ENCODE results near the gene ENO2.
"Not testable (repeated sequence)": the region's sequence is repeated elsewhere in the genome, so short reads cannot be mapped to it uniquely, and the experiment has no call there.

ENO2 gene

GRCh38 chr12:6914246-6914946 lies at the start of gene ENO2:
Gene ENO2, plus strand, starts transcription at chr12:6914580. Its CDS starts 1,253 bp downstream, at chr12:6915833.
- in situ Hi-C loops (cut with MboI; ENCODE audit: low sequenced_read_pairs) = no loop called here

DNA sequence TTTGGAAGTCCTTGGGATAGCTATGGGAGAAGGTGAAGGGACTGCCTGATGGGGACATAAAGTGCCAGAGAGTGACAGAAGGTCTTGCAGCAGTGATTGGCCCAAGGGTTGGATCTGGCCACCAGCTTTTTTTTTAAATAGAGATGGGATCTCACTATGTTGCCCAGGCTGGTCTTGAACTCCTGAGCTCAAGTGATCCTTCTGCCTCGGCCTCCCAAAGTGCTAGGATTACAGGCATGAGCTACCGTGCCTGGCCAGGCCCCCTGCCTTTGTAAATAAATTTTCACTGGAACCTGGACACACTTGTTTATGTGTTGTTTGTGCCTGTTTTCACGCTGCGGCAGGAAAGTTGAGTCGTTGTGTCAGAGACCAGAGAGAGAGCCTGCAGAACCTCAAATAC lies 49.1 kb upstream of the ENO2 start:
- in situ Hi-C loops (cut with MboI; ENCODE audit: low sequenced_read_pairs) = not testable (repeated sequence)

DNA sequence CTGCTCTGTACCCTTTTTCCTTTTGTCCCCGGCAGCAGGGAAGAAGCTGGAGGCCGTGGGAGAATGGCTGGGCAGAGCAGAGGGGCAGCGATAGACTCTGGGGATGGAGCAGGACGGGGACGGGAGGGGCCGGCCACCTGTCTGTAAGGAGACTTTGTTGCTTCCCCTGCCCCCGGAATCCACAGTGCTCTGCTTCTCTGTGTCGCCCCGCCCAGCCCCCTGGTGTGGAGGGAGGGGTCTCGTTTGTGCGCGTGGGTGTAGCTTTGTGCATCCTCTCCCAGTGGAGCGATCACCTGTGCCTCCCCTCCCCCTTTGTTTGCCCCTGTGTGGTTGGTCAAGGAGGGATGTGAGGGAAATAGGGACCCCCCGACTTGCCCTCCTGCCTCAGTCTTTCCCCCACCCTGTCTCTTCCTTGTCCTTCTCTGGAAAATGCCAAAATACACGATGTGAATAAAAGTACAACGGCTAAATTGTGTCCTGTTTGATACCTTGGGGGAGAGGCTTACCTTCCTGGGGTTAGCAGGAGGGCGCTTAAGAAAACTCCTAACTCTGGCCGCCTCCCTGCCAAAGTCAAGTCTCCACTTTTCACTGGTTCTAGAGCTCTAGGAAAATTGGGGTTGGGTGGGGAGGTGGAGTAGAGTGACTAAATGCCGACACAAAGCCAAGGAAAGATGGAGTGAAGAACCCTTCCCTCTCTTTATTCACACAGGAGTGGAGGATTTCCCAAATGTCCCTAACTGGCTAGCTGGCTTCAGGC lies 48.0 kb upstream of the ENO2 start:
- in situ Hi-C loops (cut with MboI; ENCODE audit: low sequenced_read_pairs) = no loop called here

DNA sequence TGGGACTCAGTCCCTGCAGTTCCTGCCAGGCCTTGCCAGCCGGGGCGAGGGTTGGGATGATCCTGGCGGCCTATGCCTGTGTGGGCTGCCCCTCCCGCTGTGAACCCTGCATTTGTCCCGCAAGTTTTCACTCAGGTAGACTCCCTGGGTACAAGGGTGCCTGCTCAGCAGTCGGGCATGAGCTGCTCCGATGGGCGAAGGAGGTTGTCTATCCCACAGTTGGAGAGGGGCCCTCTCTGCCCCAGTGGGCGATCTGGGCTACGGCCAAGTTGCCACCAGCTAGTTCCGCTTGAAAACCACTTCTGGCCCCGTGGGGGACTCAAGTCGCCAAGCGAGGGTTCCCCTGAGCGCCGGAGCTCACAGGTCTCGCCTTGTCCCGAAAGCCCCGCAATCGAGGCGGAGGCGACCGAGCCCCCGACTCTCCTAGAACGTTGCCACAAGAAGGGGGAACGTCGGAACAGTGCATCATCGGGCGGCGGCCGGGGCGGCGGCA lies 47.4 kb upstream of the ENO2 start:
- in situ Hi-C loops (cut with MboI; ENCODE audit: low sequenced_read_pairs) = no loop called here

DNA sequence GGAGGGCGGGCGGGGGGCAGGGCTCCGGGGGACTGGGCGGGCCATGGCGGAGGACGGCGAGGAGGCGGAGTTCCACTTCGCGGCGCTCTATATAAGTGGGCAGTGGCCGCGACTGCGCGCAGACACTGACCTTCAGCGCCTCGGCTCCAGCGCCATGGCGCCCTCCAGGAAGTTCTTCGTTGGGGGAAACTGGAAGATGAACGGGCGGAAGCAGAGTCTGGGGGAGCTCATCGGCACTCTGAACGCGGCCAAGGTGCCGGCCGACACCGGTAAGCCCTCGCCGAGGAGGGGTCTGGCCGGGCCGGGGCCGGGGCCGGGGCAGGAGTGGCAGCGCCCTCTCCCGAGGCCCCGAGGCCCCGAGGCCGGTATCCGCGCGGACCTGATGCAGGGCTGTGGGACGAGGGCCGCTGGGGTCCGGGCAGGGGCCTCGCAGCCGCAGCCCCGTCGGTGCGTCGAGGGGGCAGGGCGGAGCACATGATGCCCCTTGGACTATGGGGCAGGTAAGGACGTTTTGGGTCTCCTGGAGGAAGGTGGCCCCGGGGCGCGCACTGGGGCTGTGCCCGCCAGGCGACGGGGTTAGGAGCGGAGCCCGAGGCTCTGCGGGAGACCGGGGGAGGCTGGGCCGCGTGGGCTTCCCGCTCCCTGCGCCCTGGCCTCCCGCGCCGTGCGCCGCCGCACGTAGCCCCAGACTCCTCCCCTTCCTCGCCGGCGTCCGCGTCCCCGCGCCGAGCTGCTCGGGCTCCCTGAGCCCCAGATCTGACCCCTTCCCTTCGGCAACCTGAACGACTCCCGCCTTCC lies 46.8 kb upstream of the ENO2 start, which contains the start of gene TPI1:
Gene TPI1, plus strand, starts transcription at position 119 of the 798 bp plus-strand sequence. Its CDS starts 36 bp downstream, at position 155.
- in situ Hi-C loops (cut with MboI; ENCODE audit: low sequenced_read_pairs) = no loop called here

- in situ Hi-C loops (cut with MboI; ENCODE audit: low sequenced_read_pairs) = no loop called here
Measured at GRCh38 chr12:6868211-6869048, 46.0 kb upstream of the ENO2 start.

- in situ Hi-C loops (cut with MboI; ENCODE audit: low sequenced_read_pairs) = no loop called here
Measured at GRCh38 chr12:6869049-6870021, 45.0 kb upstream of the ENO2 start.

GRCh38 chr12:6870304-6870703 lies 44.1 kb upstream of the ENO2 start:
- in situ Hi-C loops (cut with MboI; ENCODE audit: low sequenced_read_pairs) = not testable (repeated sequence)

DNA sequence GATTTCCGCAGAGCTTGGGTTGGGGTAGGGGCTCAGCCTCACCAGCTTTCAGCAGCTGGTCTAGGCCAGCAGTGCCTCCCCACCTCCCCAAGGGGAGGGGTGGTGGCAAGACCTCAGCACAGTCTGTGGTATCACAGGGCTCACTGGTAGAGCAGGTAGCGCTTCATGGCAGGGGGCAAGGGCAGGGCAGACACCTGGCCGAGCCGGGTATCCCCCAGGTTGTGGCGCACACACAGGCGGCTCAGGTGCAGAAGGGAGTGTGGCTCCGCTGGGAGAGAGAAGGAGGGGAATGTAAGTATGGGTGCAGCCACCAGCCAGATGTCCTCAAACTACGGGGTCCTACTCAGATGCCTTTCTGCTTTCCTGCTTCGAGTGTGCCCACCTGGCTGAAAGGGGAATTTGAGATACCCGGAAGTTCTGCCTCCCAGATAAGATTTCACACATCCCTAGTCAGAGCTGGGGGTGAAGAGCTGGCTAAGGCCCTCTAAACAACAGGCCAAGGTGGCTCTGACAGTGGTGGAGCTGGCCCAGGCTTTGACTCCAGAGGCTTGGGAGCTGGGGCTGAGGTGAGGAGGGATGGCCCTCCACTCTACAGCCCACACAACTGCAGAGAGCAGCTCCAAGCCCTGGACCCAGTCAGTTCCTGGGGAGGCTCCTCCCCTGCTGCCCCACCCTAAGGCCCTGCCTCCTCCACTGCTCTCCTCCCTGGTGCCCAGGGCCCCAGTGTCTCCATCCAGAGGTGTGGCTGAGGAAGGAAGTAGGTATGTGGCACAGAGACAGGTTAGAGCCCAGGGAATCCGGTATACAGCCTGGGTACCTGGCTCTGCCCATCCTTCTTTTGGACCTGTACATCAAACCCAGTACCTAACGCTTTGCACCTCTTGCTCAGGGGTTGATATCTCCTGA lies 43.1 kb upstream of the ENO2 start:
- in situ Hi-C loops (cut with MboI; ENCODE audit: low sequenced_read_pairs) = no loop called here

DNA sequence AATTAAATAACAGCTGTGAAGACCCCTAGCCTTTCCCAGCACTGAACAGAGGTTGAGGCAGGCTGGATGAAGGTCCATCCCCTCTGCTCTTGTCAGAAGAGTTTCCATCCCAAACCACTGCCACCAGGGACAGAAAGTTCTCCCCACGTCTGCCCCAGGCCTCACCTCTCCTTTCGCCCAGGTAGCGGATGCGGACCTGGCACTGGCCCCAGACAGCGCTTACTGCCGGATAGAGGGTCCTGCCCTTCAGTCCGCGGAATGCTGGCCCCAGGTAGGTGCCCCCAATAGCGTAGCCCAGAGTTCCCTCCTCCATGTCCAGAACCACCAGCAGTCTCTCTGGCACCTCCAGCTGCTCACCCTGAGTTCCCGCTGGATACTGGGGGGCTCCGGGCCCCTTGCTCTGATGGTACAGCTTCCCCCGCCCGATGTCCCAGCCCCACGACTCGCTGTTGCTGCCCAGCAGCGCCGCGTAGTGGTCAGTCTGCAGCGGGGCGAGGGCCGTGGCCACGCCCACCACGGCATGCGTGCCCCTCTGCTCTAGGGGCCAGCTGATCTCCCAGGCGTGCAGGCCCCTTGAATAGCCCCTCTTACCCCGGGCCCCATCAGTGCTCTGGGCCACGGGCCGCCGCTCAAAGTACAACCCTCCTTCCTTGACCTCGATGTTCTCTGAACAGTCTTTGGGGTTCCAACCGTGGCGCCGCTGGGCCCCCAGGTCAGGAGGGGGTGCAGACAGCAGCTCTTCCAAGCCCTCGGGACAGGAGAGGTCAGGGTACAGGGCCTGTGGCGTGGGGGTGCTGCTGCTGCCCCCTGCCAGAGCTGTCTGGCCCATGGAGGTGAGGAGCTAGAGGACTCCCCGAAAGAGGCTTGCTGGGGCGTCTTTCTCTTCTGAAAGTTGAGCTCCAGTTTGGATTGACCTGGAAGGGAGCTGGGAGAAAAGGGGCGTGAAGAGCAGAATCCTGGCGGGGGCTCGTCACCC lies 42.0 kb upstream of the ENO2 start:
- in situ Hi-C loops (cut with MboI; ENCODE audit: low sequenced_read_pairs) = no loop called here

GRCh38 chr12:6873094-6874014 lies 41.0 kb upstream of the ENO2 start, which contains the start of gene SPSB2:
Gene SPSB2, minus strand, starts transcription at chr12:6873303. Its CDS starts 402 bp downstream, at chr12:6872901.
- in situ Hi-C loops (cut with MboI; ENCODE audit: low sequenced_read_pairs) = no loop called here

DNA sequence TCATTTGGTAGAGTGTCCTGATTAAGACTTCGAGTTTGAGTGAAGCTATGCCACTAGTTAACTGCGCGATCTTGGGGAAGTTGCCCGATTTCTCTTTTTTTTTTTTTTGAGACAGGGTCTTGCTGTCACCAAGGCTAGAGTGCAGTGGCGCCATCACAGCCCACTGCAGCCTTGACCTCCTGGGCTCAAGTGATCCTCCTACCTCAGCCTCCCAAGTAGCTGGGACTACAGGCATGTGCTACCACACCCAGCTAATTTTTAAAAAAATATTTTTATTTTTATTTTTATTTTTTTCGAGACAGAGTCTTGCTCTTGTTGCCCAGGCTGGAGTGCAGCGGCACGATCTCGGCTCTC lies 40.4 kb upstream of the ENO2 start:
- in situ Hi-C loops (cut with MboI; ENCODE audit: low sequenced_read_pairs) = not testable (repeated sequence)

DNA sequence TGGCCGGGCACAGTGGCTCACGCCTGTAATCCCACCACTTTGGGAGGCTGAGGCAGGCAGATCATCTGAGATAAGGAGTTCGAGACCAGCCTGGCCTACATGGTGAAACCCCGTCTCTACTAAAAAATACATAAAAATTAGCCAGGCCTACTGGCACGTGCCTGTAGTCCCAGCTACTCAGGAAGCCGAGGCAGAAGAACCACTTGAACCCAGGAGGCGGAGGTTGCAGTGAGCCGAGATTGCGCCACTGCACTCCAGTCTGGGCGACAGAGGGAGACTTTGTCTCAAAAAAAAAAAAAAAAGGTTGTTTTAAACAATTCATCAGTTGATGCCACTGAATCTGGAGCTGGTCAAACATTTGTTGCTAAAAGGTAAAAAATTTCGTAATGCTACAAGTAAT lies 34.6 kb upstream of the ENO2 start:
- in situ Hi-C loops (cut with MboI; ENCODE audit: low sequenced_read_pairs) = not testable (repeated sequence)

- in situ Hi-C loops (cut with MboI; ENCODE audit: low sequenced_read_pairs) = no loop called here
Measured at GRCh38 chr12:6883252-6883651, 31.1 kb upstream of the ENO2 start.

GRCh38 chr12:6883683-6884082 lies 30.7 kb upstream of the ENO2 start:
- in situ Hi-C loops (cut with MboI; ENCODE audit: low sequenced_read_pairs) = no loop called here

- in situ Hi-C loops (cut with MboI; ENCODE audit: low sequenced_read_pairs) = no loop called here
Measured at GRCh38 chr12:6884539-6884938, 29.8 kb upstream of the ENO2 start.

Measured in HL-60/S4 treated with retinoic acid at 250 ng/mL for 4 days and 3 days (cell line).